ENCODE data around the gene LHX2.
A peak's percentile ranks its signal among the peaks of the same experiment; 100 is the strongest.

Gene LHX2

GRCh38 chr9:124052401-124052800 is 40.8 kb downstream of the LHX2 start:
- DNase-seq (ENCODE audit: low read depth in 2 of 3, low spot score in 1 of 3): no peak

DNA sequence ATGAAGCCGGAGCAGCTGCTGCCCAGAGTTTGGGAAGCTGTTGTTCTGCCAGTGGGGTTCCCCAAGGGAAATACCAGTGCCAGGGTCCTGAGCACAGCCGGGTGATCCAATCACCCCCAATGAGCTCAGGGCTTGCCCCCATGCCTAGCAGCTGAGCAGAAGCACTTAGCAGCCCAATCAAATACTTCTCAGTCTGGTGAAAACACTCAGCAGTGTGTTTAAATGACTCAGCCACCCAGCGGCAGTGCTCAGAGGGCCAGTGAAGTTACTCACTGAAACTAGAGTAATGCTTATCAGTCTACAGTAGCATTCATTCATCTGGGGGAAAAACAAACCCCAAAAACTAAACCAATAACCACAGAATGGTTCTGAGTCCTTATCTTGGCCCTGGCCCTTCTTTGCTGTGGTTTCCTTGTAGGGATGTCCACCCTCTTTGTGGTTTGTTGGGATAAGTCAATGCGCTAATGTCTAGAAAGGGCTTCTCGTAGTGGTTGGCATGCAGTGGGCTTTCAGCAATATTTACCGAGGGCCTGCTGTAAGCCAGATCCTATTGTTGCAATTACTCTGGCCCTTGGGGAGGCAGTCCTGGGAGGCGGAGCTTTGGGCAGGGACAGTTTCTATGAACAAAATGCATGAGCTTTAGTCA is 43.1 kb downstream of the LHX2 start:
- DNase-seq (ENCODE audit: low read depth in 2 of 3, low spot score in 1 of 3): peak; percentile 24 to 27 (median 26)

DNA sequence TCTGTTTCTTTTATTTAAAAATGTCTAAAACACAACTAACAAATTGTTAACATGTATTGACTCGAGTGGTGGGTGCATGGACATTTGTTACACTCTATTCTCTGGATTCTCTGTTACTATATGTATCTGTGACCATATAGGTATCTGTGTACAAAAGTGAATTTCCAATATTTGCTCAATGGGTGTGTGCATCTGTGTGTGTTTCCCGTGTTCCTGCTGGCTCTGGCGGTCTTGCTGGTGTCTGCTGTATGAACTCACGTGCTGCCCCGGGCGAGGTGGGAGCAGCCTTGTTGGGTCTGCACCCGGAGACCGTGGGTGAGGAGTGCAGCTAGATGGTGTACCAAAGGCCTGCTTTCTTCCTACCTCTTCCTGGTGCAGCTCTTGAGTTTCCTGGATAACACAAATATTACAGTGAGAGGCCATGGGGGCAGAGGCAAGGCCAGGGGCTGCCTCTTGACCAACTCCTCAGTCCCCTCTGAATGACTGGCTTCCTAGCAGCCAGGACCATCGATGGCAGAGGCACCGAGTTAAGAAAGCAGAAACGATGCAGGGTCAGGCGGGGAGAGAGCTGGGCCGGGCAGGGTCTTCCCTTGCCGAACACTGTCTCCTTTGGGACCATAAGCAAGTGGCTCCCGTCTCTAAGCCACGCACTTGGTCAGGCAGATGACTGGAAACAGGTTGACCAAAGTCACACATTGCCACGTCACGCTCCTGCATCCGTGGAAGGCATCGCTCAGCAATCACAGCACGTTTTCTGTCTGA is 49.5 kb downstream of the LHX2 start:
- no peak for DNase-seq (ENCODE audit: low read depth in 2 of 3, low spot score in 1 of 3)

- no peak for DNase-seq (ENCODE audit: low read depth in 2 of 3, low spot score in 1 of 3)
Measured at GRCh38 chr9:124062172-124062571, 50.6 kb downstream of the LHX2 start.

DNA sequence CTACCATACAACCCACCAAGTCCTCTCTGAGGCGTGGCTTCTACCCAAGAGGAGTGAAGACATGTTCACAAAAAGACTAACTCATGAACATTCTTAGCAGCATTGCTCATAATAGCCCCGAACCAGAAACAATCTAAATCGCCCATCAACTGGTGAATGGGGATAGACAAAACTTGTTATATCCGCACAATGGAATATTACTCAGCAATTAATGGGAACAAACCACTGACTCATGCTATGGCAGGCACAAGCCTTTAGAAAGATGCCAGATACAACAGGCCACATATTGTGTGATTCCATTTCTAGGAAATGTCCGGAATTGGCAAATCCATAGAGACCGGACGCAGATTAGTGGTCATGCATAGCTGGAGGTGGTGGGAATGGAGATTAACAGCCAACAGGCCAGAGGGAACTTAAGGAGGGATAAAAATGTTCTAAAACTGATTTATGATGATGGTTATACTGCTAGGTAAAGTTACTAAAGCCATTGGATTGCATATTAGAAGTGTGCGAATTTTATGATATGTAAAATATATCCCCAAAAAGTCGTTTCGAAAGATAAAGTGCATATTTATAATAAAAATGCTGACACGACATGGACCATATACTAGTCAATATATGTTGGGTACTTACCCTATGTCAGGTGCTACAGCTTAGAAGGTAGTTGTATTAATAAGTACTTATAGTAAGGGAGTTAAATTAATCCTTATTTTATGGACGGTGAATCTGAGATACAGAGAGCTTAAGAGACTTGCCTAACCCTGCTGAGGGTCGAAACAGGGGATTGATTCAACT is 55.4 kb downstream of the LHX2 start:
- DNase-seq (ENCODE audit: low read depth in 2 of 3, low spot score in 1 of 3): no peak

GRCh38 chr9:124068251-124068650 is 56.7 kb downstream of the LHX2 start:
- no peak for DNase-seq (ENCODE audit: low read depth in 2 of 3, low spot score in 1 of 3)

- no peak for DNase-seq (ENCODE audit: low read depth in 2 of 3, low spot score in 1 of 3)
Measured at GRCh38 chr9:124074746-124075145, 63.2 kb downstream of the LHX2 start.

- no peak for DNase-seq (ENCODE audit: low read depth in 2 of 3, low spot score in 1 of 3)
Measured at GRCh38 chr9:124075761-124076160, 64.2 kb downstream of the LHX2 start.

GRCh38 chr9:124077915-124078572 is 66.5 kb downstream of the LHX2 start:
- no peak for DNase-seq (ENCODE audit: low read depth in 2 of 3, low spot score in 1 of 3)

GRCh38 chr9:124078641-124079040 is 67.1 kb downstream of the LHX2 start:
- DNase-seq (ENCODE audit: low read depth in 2 of 3, low spot score in 1 of 3): no peak

- no peak for DNase-seq (ENCODE audit: low read depth in 2 of 3, low spot score in 1 of 3)
Measured at GRCh38 chr9:124079176-124079925, 67.8 kb downstream of the LHX2 start.

DNA sequence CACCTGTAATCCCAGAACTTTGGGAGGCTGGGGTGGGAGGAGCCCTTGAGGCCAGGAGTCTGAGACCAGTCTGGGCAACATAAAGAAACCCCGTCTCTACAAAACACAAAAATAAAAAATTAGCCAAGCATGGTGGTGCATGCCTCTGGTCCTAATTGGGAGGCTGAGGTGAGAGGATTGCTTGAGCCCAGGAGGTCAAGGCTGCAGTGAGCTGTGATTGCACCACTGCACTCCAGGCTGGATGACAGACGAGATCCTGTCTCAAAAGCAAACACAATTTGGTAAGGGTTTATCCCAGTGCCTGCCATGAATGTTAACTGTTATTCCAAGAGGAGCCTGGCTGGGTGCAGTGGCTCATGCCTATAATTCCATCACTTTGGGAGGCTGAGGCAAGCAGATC is 71.1 kb downstream of the LHX2 start:
- no peak for DNase-seq (ENCODE audit: low read depth in 2 of 3, low spot score in 1 of 3)
